ENCODE measurements around the gene CDCP1. TPM values are rescaled to one million over a fixed set of nuclear protein-coding genes. Genes with fewer than 3 reads are reported as not detected.

CDCP1 gene
- total and polyA plus RNA-seq, 4 donors, result 1.6 to 20.7 (median 4.2) TPM

- no peak for TF ChIP-seq CTCF (IDR thresholded peaks at IDR 0.05; ENCODE audit: control extremely low read depth, extremely low read depth)
- Histone ChIP-seq H3K4me3 (no peak overlapping the region), H3K27me3 (ENCODE audit: control insufficient read depth in 3 of 3, insufficient read depth in 3 of 3, low read length in 2 of 3) (peaks cover 0 to 2% (median 0%) of the 10 kb centered on the region in 3 donors), H3K4me1 (ENCODE audit: control insufficient read depth in 5 of 5, insufficient read depth in 5 of 5, low read length in 5 of 5) (peaks cover 0 to 18% (median 0%) of the 10 kb centered on the region in 5 donors), H3K9me3 (ENCODE audit: control insufficient read depth in 4 of 4, insufficient read depth in 3 of 4, low read length in 3 of 4) (no peaks in the 10 kb centered on the region), H3K27ac (ENCODE audit: low read depth in 1 of 2, low read length in 1 of 2) (no peak overlapping the region), H3K9ac (ENCODE audit: insufficient read depth in 1 of 2, low read length in 2 of 2) (no peak overlapping the region), H3K36me3 (ENCODE audit: control insufficient read depth in 4 of 4, insufficient read depth in 4 of 4, low read length in 4 of 4) (no peaks in the 10 kb centered on the region)
- ATAC-seq (ENCODE audit: insufficient read depth, low FRiP score) (no peak), DNase-seq (no peak)
- WGBS, 2 donors, result 88 to 92% methylated on average over 4 of the region's 4 CpGs
These were observed 45.2 kb upstream of the CDCP1 start for GRCh38 chr3:45191424-45191823.

DNA sequence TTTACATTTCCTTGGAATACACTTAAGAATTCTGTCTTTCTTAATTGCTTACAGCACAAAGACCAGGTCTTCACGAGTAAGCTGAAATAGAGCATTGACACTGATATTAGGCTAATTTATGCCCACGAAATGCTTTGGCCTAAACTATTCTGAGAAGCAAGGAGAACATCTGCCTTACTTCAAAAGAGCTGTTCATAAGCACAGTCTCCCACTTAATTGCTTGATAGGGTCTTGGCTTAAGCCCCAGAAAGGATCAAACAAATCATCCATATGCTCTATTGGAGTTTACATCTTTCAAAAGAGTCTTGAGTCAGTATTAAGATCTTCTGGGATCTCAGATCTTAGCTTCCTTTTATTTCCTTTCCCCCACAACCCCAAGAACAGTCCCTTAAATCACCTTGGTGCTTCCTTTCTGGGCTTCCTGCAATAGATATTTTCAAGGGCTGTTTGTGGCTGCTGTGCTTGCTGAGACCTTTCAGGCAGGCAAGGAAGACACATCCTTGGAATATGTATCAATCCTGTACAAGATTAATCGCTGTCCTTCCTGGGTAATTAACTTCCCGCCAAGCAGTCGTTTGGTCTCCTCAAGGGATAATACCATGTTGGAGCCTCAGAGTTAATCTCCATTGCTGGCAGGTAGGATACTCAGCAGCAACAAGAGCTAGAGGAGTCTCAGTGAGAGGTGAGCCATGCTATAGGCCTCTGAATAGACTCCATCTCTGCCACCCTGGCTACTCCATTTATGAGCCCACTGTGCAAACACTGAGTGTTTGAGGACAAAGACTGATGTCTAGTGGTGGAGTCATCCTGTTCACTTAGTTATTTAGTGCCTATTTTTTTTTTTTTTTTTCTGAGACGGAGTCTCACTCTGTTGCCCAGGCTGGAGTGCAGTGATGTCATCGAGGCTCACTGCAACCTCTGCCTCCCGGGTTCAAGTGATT lies 42.8 kb upstream of the CDCP1 start:
- Histone ChIP-seq H3K9me3 (ENCODE audit: control insufficient read depth in 4 of 4, insufficient read depth in 3 of 4, low read length in 3 of 4) (no peaks in the 10 kb centered on the region), H3K36me3 (ENCODE audit: control insufficient read depth in 4 of 4, insufficient read depth in 4 of 4, low read length in 4 of 4) (no peaks in the 10 kb centered on the region), H3K9ac (ENCODE audit: insufficient read depth in 1 of 2, low read length in 2 of 2) (no peak overlapping the region), H3K27me3 (ENCODE audit: control insufficient read depth in 3 of 3, insufficient read depth in 3 of 3, low read length in 2 of 3) (no peaks in the 10 kb centered on the region), H3K27ac (ENCODE audit: low read depth in 1 of 2, low read length in 1 of 2) (no peak overlapping the region), H3K4me3 (no peak overlapping the region), H3K4me1 (ENCODE audit: control insufficient read depth in 5 of 5, insufficient read depth in 5 of 5, low read length in 5 of 5) (peaks cover 0 to 18% (median 0%) of the 10 kb centered on the region in 5 donors)
- DNase-seq (peak in 2 of 3 donors; percentile 89 to 94), ATAC-seq (ENCODE audit: insufficient read depth, low FRiP score) (no peak)
- no peak for TF ChIP-seq CTCF (IDR thresholded peaks at IDR 0.05; ENCODE audit: control extremely low read depth, extremely low read depth)
- 81% methylated on average over 8 of the region's 8 CpGs for WGBS, 2 donors

GRCh38 chr3:45187694-45188141 lies 41.5 kb upstream of the CDCP1 start:
- Histone ChIP-seq H3K27me3 (ENCODE audit: control insufficient read depth in 3 of 3, insufficient read depth in 3 of 3, low read length in 2 of 3) (no peaks in the 10 kb centered on the region), H3K27ac (ENCODE audit: low read depth in 1 of 2, low read length in 1 of 2) (no peak overlapping the region), H3K9ac (ENCODE audit: insufficient read depth in 1 of 2, low read length in 2 of 2) (no peak overlapping the region), H3K9me3 (ENCODE audit: control insufficient read depth in 4 of 4, insufficient read depth in 3 of 4, low read length in 3 of 4) (no peaks in the 10 kb centered on the region), H3K4me1 (ENCODE audit: control insufficient read depth in 5 of 5, insufficient read depth in 5 of 5, low read length in 5 of 5) (peaks cover 0 to 18% (median 0%) of the 10 kb centered on the region in 5 donors), H3K36me3 (ENCODE audit: control insufficient read depth in 4 of 4, insufficient read depth in 4 of 4, low read length in 4 of 4) (no peaks in the 10 kb centered on the region), H3K4me3 (no peak overlapping the region)
- DNase-seq (no peak), ATAC-seq (ENCODE audit: insufficient read depth, low FRiP score) (no peak)
- no peak for TF ChIP-seq CTCF (IDR thresholded peaks at IDR 0.05; ENCODE audit: control extremely low read depth, extremely low read depth)
- WGBS, 2 donors, result 64 to 71% methylated on average over 3 of the region's 3 CpGs

All from lung (tissue), 12 donors.